ENCODE data around the gene MRTFA.

DNA sequence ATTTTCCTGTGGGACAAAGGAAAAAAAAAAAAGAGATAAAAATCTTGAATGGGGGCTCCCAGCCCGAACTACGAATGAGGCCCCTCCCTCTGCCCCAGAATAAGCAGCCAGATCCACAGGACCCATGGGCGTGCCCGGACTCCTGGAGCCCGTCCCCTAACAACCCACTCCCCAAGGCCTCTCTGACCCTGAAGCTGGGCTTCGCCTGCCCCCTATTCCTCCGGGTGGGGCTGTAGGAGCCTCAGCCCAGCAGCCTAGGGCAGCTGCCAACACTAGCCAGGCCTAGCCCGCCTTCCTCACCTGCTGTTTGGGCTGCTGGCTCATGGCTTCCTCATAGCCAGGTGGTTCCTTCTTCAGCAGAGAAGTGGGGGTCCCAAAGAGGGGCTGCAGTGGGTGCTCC lies 219.5 kb downstream of the MRTFA start:
- TF ChIP-seq, protein P1, sequence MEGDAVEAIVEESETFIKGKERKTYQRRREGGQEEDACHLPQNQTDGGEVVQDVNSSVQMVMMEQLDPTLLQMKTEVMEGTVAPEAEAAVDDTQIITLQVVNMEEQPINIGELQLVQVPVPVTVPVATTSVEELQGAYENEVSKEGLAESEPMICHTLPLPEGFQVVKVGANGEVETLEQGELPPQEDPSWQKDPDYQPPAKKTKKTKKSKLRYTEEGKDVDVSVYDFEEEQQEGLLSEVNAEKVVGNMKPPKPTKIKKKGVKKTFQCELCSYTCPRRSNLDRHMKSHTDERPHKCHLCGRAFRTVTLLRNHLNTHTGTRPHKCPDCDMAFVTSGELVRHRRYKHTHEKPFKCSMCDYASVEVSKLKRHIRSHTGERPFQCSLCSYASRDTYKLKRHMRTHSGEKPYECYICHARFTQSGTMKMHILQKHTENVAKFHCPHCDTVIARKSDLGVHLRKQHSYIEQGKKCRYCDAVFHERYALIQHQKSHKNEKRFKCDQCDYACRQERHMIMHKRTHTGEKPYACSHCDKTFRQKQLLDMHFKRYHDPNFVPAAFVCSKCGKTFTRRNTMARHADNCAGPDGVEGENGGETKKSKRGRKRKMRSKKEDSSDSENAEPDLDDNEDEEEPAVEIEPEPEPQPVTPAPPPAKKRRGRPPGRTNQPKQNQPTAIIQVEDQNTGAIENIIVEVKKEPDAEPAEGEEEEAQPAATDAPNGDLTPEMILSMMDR (IDR thresholded peaks at IDR 0.05) = no peak
- TF ChIP-seq POLR2A (IDR thresholded peaks at IDR 0.05) = no peak

Measured in thyroid gland (tissue), 4 donors.